HG03139 (cell line): Measurements from ENCODE around the gene RHBDD1.

Source experiments
- ATAC-seq: cut with Tn5 transposase; IDR thresholded peaks from one replicate; pipeline ENCODE4 v1.9.1; 2021; ENCODE audit not compliant: unreplicated experiment

Gene RHBDD1

DNA sequence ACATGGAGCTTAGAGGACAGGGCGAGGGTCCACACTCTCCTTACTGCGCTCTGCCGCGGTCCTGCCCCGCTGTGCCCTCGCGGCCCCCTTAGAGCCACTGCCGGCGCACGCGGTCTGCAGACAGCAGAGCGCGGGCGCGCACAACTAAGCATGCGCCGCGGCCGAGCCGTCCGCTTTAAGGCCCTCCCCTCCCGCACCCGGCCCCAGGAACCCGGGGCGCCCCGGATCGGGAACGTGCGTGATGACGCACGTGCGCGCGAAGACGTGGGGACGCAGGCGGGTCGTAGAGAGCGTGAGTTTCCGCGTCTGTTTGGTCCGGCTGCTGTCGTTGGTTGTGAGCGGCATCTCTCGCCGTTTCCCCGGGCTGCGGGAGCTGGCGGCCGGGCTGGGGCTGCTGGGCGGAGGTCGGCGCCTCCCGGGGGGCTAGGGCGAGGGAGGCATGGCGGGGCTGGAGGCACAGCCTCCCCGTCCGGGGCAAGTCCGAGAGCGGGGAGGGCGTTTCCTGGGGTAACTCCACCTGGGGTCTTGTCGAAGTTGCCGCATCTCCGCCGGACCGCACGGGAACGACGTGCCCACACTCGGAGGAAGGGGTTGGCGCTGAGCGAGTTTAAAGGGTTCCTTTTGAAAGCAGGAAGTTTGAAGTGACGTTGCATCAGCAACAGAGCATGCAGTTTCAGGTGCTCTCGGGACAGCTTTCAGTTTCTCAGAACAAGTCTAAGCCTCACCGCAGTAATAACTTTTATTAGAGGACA lies at the start of gene RHBDD1:
Gene RHBDD1 (plus strand): TSS at position 259 of the 752 bp plus-strand sequence. CDS start 28,640 bp downstream, outside the sequence.
- ATAC-seq: peak; percentile 84

- no peak for ATAC-seq
Observed at GRCh38 chr2:226788064-226788463, 47.8 kb upstream of the RHBDD1 start.

GRCh38 chr2:226788881-226789490 lies 46.9 kb upstream of the RHBDD1 start:
- no peak for ATAC-seq

GRCh38 chr2:226790011-226790410 lies 45.8 kb upstream of the RHBDD1 start:
- no peak for ATAC-seq

GRCh38 chr2:226790431-226790830 lies 45.4 kb upstream of the RHBDD1 start:
- ATAC-seq: no peak

GRCh38 chr2:226791056-226791486 lies 44.8 kb upstream of the RHBDD1 start:
- peak; percentile 47 for ATAC-seq

- peak; percentile 99 for ATAC-seq
Observed at GRCh38 chr2:226791487-226792081, 44.3 kb upstream of the RHBDD1 start.

GRCh38 chr2:226792155-226792881 lies 43.5 kb upstream of the RHBDD1 start:
- ATAC-seq: no peak

DNA sequence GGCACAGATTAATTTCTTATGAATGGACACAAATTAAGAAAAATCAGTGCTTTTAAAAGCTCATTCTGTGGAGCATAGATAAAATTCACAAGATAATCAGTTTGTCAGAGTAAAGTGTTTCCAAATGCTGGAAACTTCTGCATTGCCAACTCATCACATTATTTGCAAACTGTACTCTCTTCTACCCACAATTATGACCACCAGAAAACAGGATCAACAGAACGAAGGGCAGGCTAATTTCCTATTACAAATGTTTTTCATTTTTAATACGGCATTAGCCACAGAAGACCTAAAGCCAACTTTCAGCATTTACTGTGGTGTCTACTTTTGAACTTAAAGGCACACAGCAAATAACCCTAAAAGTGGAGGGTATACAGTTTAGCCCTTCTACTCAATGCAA lies 42.2 kb upstream of the RHBDD1 start:
- ATAC-seq: no peak

- no peak for ATAC-seq
Observed at GRCh38 chr2:226794196-226794661, 41.6 kb upstream of the RHBDD1 start.

DNA sequence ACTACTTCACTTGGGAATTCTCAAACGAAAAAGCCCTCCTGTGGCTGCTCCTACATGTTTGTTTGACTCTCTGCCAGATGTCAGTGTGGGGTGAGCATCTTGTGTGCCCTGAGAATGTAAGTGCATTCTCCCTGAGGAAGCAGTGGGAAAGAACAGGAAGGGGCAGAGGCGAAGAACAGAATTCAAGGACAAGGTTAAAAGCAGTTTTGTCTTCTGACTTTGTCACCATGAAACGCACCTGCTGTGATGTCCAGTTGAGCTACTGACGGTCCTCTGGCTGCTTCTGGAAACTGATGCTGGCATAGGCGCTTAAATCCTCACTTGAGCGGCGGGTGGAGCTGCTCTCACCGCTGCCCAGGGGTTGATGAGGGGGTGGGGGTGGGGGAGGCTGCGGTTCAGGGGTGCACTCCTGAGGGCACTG lies 41.1 kb upstream of the RHBDD1 start:
- ATAC-seq: no peak

DNA sequence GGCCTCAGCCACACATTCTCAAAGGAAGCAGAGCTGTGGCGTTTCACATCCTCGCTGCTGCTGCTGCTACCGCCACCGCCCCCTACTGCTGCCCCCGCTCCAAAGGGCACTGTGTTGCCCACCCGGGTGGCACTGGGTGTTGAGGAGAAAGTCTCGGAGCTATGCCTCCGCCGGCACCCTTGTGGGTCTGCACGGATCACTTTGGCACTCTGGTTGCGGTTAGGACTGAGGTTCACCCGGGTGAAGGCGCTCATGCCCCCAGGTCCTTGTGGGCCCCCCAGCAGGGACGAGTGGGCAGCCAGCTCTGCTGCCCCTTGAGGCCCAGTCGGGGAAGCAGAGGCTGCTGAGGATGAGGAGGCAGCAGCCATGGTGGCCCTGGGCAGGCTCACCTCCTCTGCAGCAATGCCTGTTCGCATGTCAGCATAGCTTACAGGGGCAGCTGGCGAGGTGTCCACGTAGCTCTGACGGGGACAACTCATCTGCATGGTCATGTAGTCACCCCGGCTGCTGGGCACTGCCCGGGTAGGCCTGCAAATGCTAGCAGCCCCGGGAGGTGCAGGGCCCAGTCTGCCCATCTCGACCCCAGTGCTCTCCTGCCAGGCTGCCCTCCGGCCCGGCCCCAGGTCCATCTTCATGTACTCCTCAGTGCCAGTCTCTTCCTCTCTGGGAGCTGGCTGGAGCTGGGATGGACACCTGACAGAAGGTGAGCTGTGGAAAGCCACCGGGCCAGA lies 40.4 kb upstream of the RHBDD1 start:
- no peak for ATAC-seq

DNA sequence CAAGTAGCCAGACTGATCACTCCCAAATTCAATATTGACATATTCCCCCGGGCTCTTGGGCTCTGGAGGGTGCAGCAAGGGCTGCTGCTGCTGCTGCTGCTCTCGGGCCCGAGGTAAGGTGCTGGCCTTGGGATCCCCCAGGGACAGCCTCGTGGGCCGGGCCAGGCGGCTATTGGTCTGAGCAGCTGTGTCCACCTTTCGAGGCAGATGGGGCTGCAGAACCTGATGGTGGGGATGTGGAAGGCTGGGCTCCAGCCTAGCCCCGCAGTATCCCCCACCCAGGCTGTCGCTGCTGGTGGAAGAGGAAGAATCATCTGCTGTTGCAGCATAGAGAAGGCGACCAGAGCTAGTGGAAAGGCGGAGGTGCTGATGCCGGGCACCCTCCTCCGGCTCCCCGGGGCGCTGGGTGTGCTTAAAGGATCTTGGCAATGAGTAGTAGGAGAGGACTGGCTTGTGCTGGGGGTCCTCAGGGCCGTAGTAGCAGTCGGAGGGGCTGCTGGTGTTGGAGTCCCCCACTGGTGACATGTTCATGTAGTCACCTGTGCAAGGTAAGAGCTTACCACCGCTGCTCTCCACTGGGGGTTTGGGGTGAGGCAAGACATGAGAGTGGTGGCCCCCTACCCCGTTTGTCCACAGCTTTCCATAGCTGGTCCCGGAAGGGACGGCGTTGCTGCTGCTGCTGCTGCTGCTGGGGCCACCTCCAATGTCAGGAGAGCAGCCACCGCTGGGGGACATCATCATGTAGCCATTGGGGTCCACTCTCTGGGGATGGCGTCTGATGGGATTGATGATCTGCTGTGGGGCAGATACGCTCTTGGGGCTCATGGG lies 39.6 kb upstream of the RHBDD1 start:
- ATAC-seq: no peak

DNA sequence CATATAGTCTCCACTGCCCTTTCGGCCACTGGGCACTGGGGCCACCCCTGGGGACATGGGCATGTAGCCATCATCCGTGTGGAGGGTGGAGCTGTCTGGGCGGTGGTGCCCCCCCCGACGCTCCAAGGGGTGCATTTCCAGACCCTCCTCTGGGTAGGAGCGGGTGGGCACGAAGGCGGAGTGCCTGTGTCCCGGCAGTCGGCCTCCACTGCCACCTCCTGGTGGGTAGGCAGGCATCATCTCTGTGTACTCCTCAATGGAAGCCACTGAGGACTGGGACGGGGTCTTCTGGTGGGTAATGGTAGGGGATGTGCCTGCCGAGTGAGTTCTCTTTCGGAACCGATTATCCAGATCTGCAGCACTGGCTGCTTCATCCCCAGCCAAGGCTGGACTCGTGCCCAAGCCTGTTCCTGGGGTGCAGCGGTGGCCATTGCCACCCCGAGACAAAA lies 39.0 kb upstream of the RHBDD1 start:
- ATAC-seq: no peak

DNA sequence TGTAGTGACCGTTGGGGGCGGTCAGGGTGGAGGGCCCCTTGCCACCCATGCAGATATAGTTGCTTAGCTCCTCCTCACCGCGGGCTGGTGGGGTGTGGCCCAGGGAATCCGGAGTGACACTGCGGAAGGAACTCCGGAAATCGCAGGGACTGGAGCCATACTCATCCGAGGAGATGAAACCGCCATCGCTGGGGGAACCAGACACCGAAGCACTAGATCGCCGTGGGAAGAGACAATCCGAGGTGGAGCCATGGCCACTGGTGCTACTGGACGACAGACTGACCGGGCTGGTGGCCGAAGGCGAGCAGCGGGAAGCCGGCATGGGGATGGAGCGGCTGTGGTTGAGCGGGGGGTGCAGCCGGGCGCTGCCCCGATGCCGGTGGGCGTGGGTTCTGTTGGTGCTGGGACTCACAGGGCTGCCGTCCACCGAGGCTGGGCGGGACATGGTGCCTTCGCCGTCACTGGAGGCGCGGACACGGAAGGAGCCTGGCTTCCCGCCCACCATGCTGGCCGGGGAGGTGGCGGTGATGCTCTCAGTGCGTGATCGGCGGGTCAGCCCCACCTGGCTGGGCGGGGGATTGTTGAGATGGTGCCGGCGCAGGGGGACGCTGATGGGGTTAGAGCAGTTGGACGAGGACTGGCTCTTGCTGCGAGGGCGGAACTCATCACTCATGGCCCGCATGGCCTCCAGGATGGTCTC lies 38.4 kb upstream of the RHBDD1 start:
- no peak for ATAC-seq

DNA sequence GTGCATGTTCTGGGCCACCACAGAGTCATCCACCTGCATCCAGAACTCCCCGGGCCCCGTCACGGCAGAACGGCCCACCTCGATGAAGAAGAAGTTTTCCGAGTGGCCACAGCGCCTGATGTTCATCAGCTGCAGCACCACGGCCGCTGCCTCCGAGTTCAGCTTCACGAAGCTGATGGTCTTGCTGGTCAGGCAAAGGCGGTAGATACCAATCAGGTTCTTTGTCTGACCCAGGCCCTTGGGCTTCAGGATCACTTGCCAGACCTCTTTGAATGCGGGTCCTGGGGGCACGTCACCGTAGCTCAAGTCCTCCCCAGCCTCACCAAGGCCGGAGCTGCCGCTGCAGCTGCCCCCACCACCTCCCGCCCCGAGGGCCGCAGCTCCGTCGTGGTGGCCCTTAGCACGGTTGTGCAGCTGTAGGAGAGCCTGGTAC lies 37.8 kb upstream of the RHBDD1 start:
- no peak for ATAC-seq

DNA sequence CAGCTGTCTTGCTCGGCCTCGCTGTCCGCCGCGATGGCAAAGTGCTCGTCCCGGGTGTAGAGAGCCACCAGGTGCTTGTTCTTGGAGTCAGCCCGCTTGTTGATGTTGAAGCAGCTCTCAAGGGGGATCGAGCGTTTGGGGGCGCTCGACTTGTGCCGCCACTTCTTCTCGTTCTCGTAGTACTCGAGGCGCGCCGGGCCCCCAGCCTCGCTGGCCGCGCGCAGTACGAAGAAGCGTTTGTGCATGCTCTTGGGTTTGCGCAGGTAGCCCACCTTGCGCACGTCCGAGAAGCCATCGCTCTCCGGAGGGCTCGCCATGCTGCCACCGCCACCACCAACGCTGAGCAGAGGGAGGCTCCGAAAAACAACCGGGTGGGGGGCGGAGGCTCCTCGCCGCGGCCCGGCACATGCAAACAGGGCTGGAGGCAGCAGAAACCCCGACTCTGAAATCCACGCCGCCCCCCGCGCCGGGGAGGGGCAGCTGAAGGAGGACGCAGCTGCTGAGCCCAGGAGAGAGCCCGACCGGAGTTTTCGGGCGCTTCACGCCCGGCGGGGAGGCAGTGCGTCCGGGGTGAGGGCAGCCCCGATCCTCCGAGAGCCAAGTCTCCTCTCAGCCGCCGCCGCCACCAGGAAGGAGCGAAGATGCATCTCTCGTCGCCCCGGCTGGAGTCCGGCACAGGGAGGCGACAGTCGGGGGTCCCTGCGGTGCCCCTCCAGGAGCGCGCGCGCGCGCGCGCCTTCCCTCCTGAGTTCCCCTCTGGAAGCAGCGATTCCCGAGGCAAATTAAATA lies 37.2 kb upstream of the RHBDD1 start:
- peak; percentile 20 for ATAC-seq
